SK-N-SH (cell line): ENCODE data around the gene SLC49A3. TPM values are rescaled to one million over a fixed set of nuclear protein-coding genes. Genes with fewer than 3 reads are reported as not detected.

ENCODE experiments used
- CTCF ChIA-PET: fragments of 300-600, 350-600 bp; formaldehyde crosslinking; extraction: SDS; loops from one replicate; lab custom pipeline; 2021; lab: Yijun Ruan, JAX
- POLR2A ChIA-PET: fragments of 350-600 bp; sonication (Branson Sonifier 250); formaldehyde crosslinking; extraction: SDS; loops from one replicate; lab custom pipeline; 2020; ENCODE audit warnings: antibody characterized with exemption, inconsistent platforms; lab: Yijun Ruan, JAX
- DNase-seq: peaks from one replicate; pipeline ENCODE4 v3.0.0; 2012
- H2AFZ ChIP-seq: fragments of 200-600 bp; sonication (generic); 2 replicates; pipeline ENCODE4 v1.8.1; 2016; ENCODE audit warnings: antibody characterized with exemption, mild to moderate bottlenecking, low read depth
- H3F3A ChIP-seq: fragments of 200-600 bp; sonication (generic); replicated peaks from 2 replicates; pipeline ENCODE3; 2016; ENCODE audit warnings: antibody characterized with exemption, mild to moderate bottlenecking; ENCODE audit not compliant: insufficient read depth
- H3K27ac ChIP-seq, 2 experiments: fragments of 200-500 bp in 1 of 2; fragments of 200-600 bp in 1 of 2; sonication (Bioruptor generic) in 1 of 2; sonication (generic), shearing (Covaris generic) in 1 of 2; 2 replicates each; pipeline versions ENCODE4 v1.5.1 to v1.6.1; 2014 to 2016; ENCODE audit warnings: low read depth in 2 of 2, inconsistent platforms in 1 of 2, low read length in 1 of 2, mild to moderate bottlenecking in 1 of 2, mixed read lengths in 1 of 2
- H3K27me3 ChIP-seq: fragments of 200-600 bp; sonication (generic), shearing (Covaris generic); 2 replicates; pipeline ENCODE4 v1.6.1; 2016; ENCODE audit warnings: mixed run types; ENCODE audit not compliant: insufficient read depth
- H3K36me3 ChIP-seq, 2 experiments: fragments of 200-500 bp in 1 of 2; fragments of 200-600 bp in 1 of 2; sonication (Bioruptor generic) in 1 of 2; sonication (generic) in 1 of 2; replicated peaks in 1 of 2; 2 replicates each; pipeline versions ENCODE3 to v1.5.1; 2014 to 2016; ENCODE audit warnings: low read length in 1 of 2, mild to moderate bottlenecking in 1 of 2; ENCODE audit not compliant: insufficient read depth in 2 of 2, control insufficient read depth in 1 of 2
- H3K4me1 ChIP-seq, 2 experiments: fragments of 200-500 bp in 1 of 2; fragments of 200-600 bp in 1 of 2; sonication (Bioruptor generic) in 1 of 2; sonication (generic), shearing (Covaris generic) in 1 of 2; 2 replicates each; pipeline versions ENCODE4 v1.5.1 to v1.6.1; 2014 to 2016; ENCODE audit warnings: low read depth in 1 of 2, low read length in 1 of 2, mixed run types in 1 of 2; ENCODE audit not compliant: insufficient read depth in 2 of 2, control insufficient read depth in 1 of 2
- H3K4me2 ChIP-seq: fragments of 200-600 bp; sonication (generic), shearing (Covaris generic); 2 replicates; pipeline ENCODE4 v1.6.1; 2017; ENCODE audit warnings: mixed run types
- H3K4me3 ChIP-seq, 2 experiments: fragments of 200-500 bp in 1 of 2; fragments of 200-600 bp in 1 of 2; sonication (Bioruptor generic) in 1 of 2; sonication (generic), shearing (Covaris generic) in 1 of 2; 2 replicates each; pipeline versions ENCODE4 v1.5.1 to v1.8.1; 2014 to 2016; ENCODE audit warnings: low read depth in 2 of 2, inconsistent platforms in 1 of 2, low read length in 1 of 2, mild to moderate bottlenecking in 1 of 2, mixed read lengths in 1 of 2, moderate library complexity in 1 of 2
- H3K79me2 ChIP-seq: fragments of 200-600 bp; sonication (generic); 2 replicates; pipeline ENCODE4 v1.8.1; 2017; ENCODE audit warnings: mild to moderate bottlenecking; ENCODE audit not compliant: insufficient read depth
- H3K9ac ChIP-seq: fragments of 200-600 bp; sonication (generic); 2 replicates; pipeline ENCODE4 v1.6.1; 2017; ENCODE audit warnings: mixed run types
- H3K9me2 ChIP-seq: fragments of 200-600 bp; sonication (generic); 2 replicates; pipeline ENCODE4 v1.6.1; 2017; ENCODE audit warnings: mixed run types
- H3K9me3 ChIP-seq: fragments of 200-600 bp; sonication (generic); 2 replicates; pipeline ENCODE4 v1.6.1; 2017; ENCODE audit warnings: mixed run types, mild to moderate bottlenecking, moderate library complexity
- H4K20me1 ChIP-seq: fragments of 200-600 bp; sonication (generic); 2 replicates; pipeline ENCODE4 v1.6.1; 2017; ENCODE audit warnings: mild to moderate bottlenecking, mixed run types; ENCODE audit not compliant: insufficient read depth
- CTCF ChIP-seq: fragments of 200-600 bp; sonication (generic); IDR thresholded peaks from 2 replicates; pipeline ENCODE4 v1.6.1; 2017; ENCODE audit warnings: antibody characterized with exemption, mild to moderate bottlenecking, moderate library complexity
- EP300 ChIP-seq, 2 experiments: IDR thresholded peaks; 2 replicates each; pipeline versions ENCODE4 v1.4.0 to v1.6.1; 2012; ENCODE audit warnings: borderline replicate concordance in 1 of 2, low read depth in 1 of 2, low read length in 1 of 2
- JUND ChIP-seq: IDR thresholded peaks from 2 replicates; pipeline ENCODE4 v1.4.0; 2012
- NRF1 ChIP-seq: IDR thresholded peaks from 2 replicates; pipeline ENCODE4 v1.6.1; 2012; ENCODE audit warnings: low read depth, mild to moderate bottlenecking, low read length
- POLR2AphosphoS5 ChIP-seq: IDR thresholded peaks from 2 replicates; pipeline ENCODE4 v1.6.1; 2012; ENCODE audit warnings: low read depth, low read length
- TAF1 ChIP-seq: IDR thresholded peaks from 2 replicates; pipeline ENCODE4 v1.6.1; 2012; ENCODE audit warnings: low read depth, mild to moderate bottlenecking, low read length, moderate library complexity, borderline replicate concordance
- TCF12 ChIP-seq: IDR thresholded peaks from 2 replicates; pipeline ENCODE4 v1.4.0; 2012
- TEAD4 ChIP-seq: IDR thresholded peaks from 2 replicates; pipeline ENCODE4 v1.4.0; 2012; ENCODE audit warnings: mild to moderate bottlenecking, borderline replicate concordance; ENCODE audit not compliant: insufficient read depth
- USF1 ChIP-seq: IDR thresholded peaks from 2 replicates; pipeline ENCODE4 v1.4.0; 2012; ENCODE audit warnings: low read depth, borderline replicate concordance
- USF2 ChIP-seq: fragments of 150-350 bp; IDR thresholded peaks from 2 replicates; pipeline ENCODE4 v1.6.1; 2017; ENCODE audit warnings: antibody characterized with exemption, low read length, low read depth, borderline replicate concordance
- YY1 ChIP-seq: IDR thresholded peaks from 2 replicates; pipeline ENCODE4 v1.4.0; 2012; ENCODE audit warnings: low read depth, mild to moderate bottlenecking
- WGBS: methylation state at CpG from one replicate; pipeline ENCODE4 v1.1.6; 2017; ENCODE audit warnings: low lambda C conversion rate; 5-methylcytosine and 5-hydroxymethylcytosine counted together
- polyA plus RNA-seq, 3 experiments: library from polyadenylated mRNA; depleted of rRNA; stranded (reverse); fragments of >200 nt; gene quantifications; 2 replicates each; pipeline ENCODE4 v1.2.3, GENCODE V29; 2012

Gene SLC49A3
- polyA plus RNA-seq, 1 of the 3 experiments (the other 2 are of a cell fraction), result 0.05 TPM

- DNase-seq, result no peak
Measured at GRCh38 chr4:678331-679103, 10.4 kb downstream of the SLC49A3 start.

GRCh38 chr4:677431-678293 is 11.3 kb downstream of the SLC49A3 start:
- Histone ChIP-seq H3K4me3 (no peak overlapping the region), H3K4me1 (peaks cover 6 to 35% of the 10 kb centered on the region in 2 experiments; a peak in 1 of 4 replicates), H3K79me2 (peaks cover 27% of the 10 kb centered on the region), H3K27ac (no peak overlapping the region), H3K36me3 (peaks cover 0 to 5% of the 10 kb centered on the region in 2 experiments), H3K27me3 (no peaks in the 10 kb centered on the region), H2AFZ (no peak overlapping the region), H3K9me2 (no peaks in the 10 kb centered on the region), H3K9me3 (no peaks in the 10 kb centered on the region), H3F3A (no peaks in the 10 kb centered on the region), H3K9ac (no peak overlapping the region), H3K4me2 (no peak overlapping the region), H4K20me1 (no peaks in the 10 kb centered on the region)
- TF ChIP-seq NRF1 (no peak), TCF12 (no peak), EP300 (IDR thresholded peaks at IDR 0.05; ENCODE audit: borderline replicate concordance in 1 of 2, low read depth in 1 of 2, low read length in 1 of 2) (no peak), POLR2AphosphoS5 (no peak), USF2 (no peak), CTCF (no peak), YY1 (no peak), TEAD4 (no peak)
- POLR2A ChIA-PET, result no interaction called here
- DNase-seq, result no peak
- WGBS, result 85% methylated on average over 20 of the region's 26 CpGs
- CTCF ChIA-PET, result no interaction called here

More at GRCh38 chr4:678331-679103, 10.4 kb downstream of the SLC49A3 start:
- H3K4me2 ChIP-seq, result no peak overlapping the region
- no peaks in the 10 kb centered on the region for H3K27me3 ChIP-seq
- no peaks in the 10 kb centered on the region for H4K20me1 ChIP-seq
- H3K9me3 ChIP-seq, result no peaks in the 10 kb centered on the region
- no peak overlapping the region for H3K9ac ChIP-seq
- peaks cover 6 to 37% of the 10 kb centered on the region in 2 experiments; a peak in 1 of 4 replicates for H3K4me1 ChIP-seq
- peaks cover 19% of the 10 kb centered on the region for H3K79me2 ChIP-seq
- no peaks in the 10 kb centered on the region for H3K9me2 ChIP-seq
- 100% methylated on average over 2 of the region's 14 CpGs for WGBS
- ChIA-PET POLR2A (no interaction called here), CTCF (no interaction called here)
- H3K36me3 ChIP-seq, result no peaks in the 10 kb centered on the region
- H3K27ac ChIP-seq, result no peak overlapping the region
- no peaks in the 10 kb centered on the region for H3F3A ChIP-seq
- TF ChIP-seq JUND (no peak), EP300 (IDR thresholded peaks at IDR 0.05; ENCODE audit: borderline replicate concordance in 1 of 2, low read depth in 1 of 2, low read length in 1 of 2) (no peak), TAF1 (no peak), USF1 (no peak), POLR2AphosphoS5 (no peak)
- TF ChIP-seq, all 33 proteins: peak for 0
- no peak overlapping the region for H2AFZ ChIP-seq
- H3K4me3 ChIP-seq, result no peak overlapping the region
